DMS153 treated with DMSO at 0.1 percent for 48 hours (cell line): ENCODE results near the gene DCC.
"Not testable (repeated sequence)": the region's sequence is repeated elsewhere in the genome, so short reads cannot be mapped to it uniquely, and the experiment has no call there.

Source experiments
- DNase-seq: peaks from one replicate; lab custom pipeline; 2025; ENCODE audit not compliant: unreplicated experiment; lab: John Stamatoyannopoulos, UW

The DCC gene

DNA sequence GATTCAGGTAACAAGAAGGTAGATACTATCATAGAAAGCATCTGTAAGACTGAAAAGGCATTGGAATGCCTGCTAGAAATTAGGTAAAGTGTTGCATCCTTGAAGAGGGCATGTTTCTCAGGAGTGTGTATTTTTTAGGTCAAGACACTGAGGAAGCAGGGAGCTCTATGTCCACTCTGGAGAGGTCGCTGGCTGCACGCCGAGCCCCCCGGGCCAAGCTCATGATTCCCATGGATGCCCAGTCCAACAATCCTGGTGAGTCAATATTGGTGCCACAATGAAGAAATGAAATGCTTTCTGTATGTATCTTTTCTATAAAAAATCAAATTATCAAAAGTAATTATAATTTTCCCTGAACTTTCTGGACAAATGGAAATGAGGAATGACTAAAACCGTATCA is 1127.8 kb downstream of the DCC start:
- DNase-seq = no peak

DNA sequence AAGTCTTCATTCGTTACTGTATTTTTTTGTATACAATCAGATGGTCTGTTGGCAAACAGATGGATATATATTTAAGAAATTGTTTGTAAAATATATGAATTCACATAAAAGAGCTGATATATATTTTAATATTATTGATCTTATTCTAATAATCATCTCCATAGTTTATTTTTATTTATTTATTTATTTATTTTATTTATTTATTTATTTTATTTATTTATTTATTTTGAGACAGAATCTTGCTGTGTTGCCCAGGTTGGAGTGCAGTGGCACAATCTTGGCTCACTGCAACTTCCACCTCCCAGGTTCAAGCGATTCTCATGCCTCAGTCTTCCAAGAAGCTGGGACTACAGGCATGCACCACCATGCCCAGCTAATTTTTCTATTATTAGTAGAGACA is 1128.2 kb downstream of the DCC start:
- not testable (repeated sequence) for DNase-seq

- DNase-seq = no peak
These were observed 1132.5 kb downstream of the DCC start for GRCh38 chr18:53472546-53472945.

DNA sequence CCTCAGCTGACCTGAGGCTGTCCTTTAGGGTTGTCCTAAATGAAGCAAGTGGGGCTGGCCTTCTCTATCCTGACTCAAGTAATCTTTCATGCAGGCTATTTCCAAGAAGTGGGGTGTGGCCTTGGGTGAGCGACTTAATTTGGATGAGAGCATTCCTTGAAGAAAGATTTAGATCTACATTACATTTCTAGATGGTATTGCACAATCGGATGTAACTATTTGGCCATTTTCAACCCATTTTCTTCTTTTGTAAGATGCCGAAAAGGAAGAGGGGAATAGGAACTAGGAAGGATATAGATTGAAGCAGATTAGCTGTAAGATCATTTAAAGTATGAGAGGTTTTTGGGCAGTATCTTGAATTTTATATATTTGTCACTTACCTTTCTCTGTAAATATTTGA is 1138.2 kb downstream of the DCC start:
- no peak for DNase-seq

DNA sequence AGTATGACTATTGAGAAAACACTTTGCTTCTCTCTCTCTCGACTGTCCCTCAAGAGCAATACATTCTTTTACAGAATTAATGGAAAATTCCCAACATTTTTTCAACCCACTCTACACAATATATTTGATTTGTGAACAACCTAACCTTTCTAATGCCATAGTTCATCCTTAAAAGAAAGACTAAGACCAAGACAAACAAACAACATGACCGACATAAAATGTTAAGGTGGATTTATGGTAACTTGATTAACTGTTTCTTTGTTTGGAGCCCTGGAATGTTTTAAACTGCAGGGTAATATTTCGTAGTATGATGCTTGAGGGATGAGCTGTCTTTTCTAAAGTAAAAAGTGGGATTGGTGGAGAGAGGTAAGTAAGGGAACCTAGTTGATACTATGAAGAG is 1146.3 kb downstream of the DCC start:
- no peak for DNase-seq

- DNase-seq = no peak
These were observed 1149.3 kb downstream of the DCC start for GRCh38 chr18:53489266-53489665.

- DNase-seq = no peak
These were observed 1150.0 kb downstream of the DCC start for GRCh38 chr18:53490019-53490418.

GRCh38 chr18:53496028-53496427 is 1156.0 kb downstream of the DCC start:
- DNase-seq = no peak

DNA sequence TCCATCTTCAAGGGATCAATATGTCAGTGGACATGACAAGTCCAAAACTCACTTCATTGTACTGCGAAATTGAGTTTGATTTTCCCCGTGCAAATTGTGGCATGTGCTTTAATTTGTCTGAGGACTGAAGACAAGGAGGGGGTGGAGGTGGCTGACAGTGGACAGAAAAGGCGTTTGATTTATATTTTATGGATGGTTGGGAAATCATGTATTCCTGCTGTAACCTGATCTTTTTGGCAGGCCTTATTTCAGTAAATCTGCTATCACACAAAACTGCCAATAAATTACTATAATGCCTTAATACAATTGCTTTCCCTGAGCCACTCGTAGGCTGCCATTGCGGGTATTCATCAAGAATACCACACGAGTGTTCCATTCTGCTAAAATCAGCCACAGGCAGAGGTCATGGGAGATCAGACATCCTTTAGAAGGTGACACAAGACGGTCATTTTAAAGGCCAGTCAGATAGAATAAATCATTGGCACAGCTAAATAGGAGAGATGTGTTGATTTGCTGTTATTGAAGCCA is 1164.0 kb downstream of the DCC start:
- DNase-seq = no peak

DNA sequence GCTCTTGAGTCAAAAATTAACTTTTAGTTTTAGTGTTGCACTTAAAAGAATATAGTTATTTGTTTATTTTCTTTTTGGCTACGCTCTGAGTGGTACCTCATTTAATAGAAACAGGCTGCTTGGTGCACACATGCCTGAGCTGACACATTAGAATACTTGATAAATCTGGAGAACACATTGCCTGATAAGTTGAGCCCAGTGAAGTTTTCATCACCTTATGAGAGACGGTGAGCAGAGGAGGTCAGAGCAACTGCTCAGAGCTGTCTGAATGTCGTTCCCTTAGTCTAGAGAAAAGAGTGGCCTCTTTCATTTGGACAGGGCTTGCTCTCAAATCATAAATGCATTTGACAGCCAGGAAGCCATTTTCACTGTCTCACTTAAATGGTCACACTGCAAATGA is 1168.5 kb downstream of the DCC start:
- DNase-seq = no peak

DNA sequence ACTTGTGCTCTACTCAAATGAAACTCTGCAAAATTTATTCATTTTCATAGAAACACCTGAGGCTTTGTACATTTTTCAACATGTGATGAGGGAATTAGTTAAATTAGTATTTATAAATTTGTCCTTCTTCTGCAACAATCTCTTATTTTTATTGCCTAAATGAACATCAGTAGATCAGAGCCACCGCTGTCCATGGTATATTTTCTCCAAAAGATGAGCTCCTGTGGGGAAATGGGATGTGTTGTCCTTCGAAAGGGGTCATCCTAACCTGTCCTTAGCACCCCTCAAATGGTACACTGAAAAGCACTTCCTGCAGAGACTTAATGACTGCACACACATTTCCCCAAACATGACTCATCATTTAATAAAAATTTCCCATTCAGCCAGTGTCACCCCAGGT is 1169.9 kb downstream of the DCC start:
- DNase-seq = no peak

DNA sequence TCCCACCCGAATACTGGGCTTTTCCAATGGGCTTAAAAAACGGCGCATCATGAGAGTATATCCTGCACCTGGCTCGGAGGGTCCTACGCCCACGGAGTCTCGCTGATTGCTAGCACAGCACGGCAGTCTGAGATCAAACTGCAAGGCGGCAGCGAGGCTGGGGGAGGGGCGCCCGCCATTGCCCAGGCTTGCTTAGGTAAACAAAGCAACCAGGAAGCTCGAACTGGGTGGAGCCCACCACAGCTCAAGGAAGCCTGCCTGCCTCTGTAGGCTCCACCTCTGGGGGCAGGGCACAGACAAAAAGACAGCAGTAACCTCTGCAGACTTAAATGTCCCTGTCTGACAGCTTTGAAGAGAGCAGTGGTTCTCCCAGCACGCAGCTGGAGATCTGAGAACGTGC is 1171.7 kb downstream of the DCC start:
- DNase-seq = not testable (repeated sequence)

- DNase-seq = no peak
These were observed 1181.1 kb downstream of the DCC start for GRCh38 chr18:53521068-53521467.

- DNase-seq = no peak
These were observed 1186.3 kb downstream of the DCC start for GRCh38 chr18:53526101-53526870.

GRCh38 chr18:53527365-53527764 is 1187.4 kb downstream of the DCC start:
- no peak for DNase-seq

DNA sequence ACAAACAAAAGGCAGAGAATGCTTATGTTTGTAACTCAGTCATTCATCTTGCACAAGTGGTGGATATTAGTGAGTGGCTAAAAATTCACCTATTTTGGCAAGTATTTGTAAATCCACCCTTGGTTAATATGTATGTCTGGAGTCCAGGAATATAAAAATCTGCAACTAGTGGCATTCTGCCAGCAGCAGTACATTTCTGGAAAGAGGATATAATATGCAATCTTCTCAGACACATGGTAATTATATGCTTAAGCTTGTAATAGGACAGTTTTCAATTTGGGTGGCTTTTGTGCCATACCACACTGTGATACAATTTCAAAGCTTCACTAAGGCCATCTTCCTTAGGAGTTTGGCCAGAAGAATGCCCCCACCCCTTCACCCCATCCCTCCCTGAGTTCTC is 1191.2 kb downstream of the DCC start:
- no peak for DNase-seq

DNA sequence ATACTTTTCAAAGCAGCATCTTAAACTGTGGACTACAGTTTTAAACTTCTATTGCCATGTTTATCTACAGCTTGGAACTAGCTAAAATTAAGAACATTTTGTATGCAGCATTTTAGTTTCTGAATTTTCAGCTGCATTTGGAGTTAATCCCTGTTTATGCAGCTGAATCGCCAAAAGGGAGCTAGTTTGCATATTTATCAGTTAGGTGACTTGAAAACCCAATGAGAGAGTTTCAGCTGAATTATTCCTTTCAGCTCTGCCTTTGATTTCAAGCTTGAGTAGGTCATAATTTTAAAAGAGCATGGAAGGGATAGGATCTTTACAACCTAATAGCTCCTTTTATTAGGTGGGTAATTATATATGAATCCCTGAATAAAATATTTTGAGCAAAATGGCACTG is 1191.9 kb downstream of the DCC start:
- no peak for DNase-seq

- no peak for DNase-seq
These were observed 1194.2 kb downstream of the DCC start for GRCh38 chr18:53534203-53534602.

- no peak for DNase-seq
These were observed 1194.7 kb downstream of the DCC start for GRCh38 chr18:53534695-53535094.

- DNase-seq = no peak
These were observed 1196.9 kb downstream of the DCC start for GRCh38 chr18:53536908-53537307.

GRCh38 chr18:53541924-53542323 is 1201.9 kb downstream of the DCC start:
- no peak for DNase-seq

GRCh38 chr18:53543711-53544110 is 1203.7 kb downstream of the DCC start:
- no peak for DNase-seq

GRCh38 chr18:53544917-53545316 is 1204.9 kb downstream of the DCC start:
- no peak for DNase-seq
